GM19455 (cell line): ENCODE measurements around the gene SPANXN5.
"Not testable (repeated sequence)": the region's sequence is repeated elsewhere in the genome, so short reads cannot be mapped to it uniquely, and the experiment has no call there.

ENCODE experiments used
- ATAC-seq: cut with Tn5 transposase; IDR thresholded peaks from one replicate; pipeline ENCODE4 v1.9.1; 2021; ENCODE audit not compliant: unreplicated experiment

SPANXN5 gene

DNA sequence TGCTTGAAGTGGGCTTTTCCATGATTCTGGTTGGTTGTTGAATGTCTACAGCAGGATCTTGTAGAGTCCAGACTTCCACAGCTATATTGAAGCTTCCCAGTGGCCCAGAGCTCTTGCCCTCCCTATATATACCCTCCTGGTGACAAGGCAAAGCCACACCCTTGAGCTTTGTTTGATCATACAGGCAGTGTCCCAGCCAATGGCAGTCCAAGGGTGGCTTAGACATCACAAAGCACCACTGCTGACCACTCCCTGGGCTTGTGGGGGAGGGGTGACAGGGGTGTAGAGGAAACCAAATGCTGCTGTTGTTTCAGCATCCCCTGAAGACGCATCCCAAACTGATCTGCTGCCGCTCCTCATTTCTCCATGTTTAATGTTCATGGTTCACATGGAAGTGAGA, at the start of gene SPANXN5:
SPANXN5 (minus strand) TSS at position 101 of the 400 bp plus-strand sequence; CDS start at position 22, 79 bp downstream.
- ATAC-seq, result not testable (repeated sequence)

- not testable (repeated sequence) for ATAC-seq
These were observed 46.4 kb upstream of the SPANXN5 start for GRCh38 chrX:52843619-52844018.

DNA sequence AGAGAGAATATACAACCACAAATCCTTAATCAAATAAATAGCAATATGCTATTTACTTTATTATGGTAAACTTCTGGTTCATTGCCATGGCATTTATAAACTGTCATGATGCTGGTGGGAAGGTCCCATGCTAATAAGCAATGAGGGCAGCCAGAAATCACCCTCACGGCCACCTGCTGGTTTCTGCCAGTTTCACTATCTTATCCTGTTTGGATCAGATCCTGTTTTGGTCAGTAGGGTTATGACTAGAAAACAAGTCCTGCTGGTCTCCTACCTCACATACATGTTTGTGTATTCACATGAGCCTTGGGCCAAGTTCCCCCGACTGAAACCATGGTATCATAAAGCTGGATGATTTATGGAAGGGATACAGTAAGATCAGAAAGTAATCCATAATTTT, 41.9 kb upstream of the SPANXN5 start:
- no peak for ATAC-seq

GRCh38 chrX:52830551-52830950, 33.3 kb upstream of the SPANXN5 start:
- no peak for ATAC-seq

DNA sequence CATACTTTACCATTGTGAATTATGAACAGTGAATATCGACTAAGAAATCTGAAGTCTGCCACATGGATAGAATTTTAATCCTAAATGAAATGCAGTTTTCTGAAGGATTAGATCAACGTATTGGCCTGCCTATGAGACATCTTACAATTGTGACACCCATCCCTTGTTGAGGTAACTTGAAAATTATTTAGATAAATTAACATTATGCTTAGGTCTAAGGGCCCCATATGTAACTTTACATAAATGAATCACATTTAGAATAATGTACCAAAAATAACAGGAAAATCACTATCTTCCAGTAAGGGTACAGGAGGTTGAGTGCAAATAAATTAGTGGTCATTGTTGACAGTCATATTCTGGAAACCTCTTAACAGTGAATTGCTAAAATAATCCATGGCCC, 27.4 kb upstream of the SPANXN5 start:
- ATAC-seq, result no peak

GRCh38 chrX:52821079-52821760, 24.0 kb upstream of the SPANXN5 start:
- no peak for ATAC-seq

DNA sequence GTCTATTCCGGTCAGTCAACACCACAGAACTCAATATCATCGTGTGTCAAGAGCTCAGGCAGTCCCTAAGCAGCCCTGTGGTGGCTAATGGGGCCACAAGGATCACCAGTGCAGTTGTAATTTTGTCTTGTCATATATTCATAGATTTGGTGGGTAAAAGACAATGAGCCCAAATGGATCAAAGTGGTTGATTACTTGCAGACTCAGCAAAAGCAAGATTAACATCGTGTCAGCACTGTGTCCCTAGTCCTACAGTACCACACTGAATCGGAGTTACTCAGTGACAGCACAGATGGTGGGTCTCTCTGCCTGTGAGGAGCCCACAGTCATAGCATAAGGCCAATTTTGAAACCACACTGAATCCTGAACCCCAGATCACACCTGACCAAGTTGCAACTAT, 22.6 kb upstream of the SPANXN5 start:
- no peak for ATAC-seq

DNA sequence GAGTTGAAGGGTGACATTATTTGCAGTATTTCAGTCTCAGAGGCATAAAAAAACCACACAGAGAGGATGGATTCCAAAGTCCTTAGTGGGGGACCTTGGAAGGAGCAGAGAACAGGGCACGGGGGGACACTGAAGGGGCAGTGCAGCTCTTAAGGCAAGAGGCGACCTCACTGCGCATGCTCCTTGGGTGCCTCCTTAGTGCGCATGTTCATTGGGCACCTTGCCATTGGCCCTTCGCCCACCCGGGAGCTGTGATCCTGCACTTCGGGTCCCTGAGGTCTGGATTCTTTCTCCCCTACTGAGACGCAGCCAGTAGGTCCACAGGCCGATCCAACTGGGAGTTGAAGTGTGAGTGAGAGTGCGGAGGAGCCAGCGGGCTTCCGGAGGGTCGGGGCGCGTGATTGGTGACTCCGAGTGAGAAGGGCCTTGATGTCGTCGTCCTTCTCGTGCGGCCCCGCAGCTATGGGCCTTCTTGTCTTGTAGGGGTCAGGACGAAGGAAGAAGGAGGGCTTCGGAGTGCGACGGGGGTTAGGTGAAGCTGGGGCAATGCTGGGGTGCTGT, 13.9 kb upstream of the SPANXN5 start, which contains the start of gene XAGE5:
XAGE5 (plus strand) TSS at position 223 of the 561 bp plus-strand sequence. CDS start 1,280 bp downstream, outside the sequence.
- ATAC-seq, result no peak

DNA sequence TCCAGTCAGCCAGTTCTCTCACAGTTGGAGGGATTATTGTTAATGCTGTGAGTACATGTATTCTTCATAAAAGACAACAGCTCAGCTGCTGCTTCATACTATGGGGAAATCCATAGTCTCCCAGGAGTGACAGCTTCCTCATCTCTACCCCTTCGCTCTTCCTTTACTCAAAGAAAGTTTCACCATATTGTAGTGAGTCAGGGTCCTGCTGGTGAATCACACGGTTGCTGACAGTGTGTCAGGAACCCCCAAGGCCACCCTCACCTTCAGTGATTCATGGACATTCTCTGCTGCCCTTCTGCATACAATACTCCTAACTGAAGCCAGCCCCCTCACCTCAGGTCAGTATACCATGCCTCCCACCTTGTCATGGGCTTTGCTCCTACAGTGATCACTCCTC, 7.6 kb upstream of the SPANXN5 start:
- ATAC-seq, result not testable (repeated sequence)

- not testable (repeated sequence) for ATAC-seq
These were observed 23.7 kb downstream of the SPANXN5 start for GRCh38 chrX:52773504-52773903.

GRCh38 chrX:52765983-52766382, 31.2 kb downstream of the SPANXN5 start:
- not testable (repeated sequence) for ATAC-seq

GRCh38 chrX:52750952-52751351, 46.3 kb downstream of the SPANXN5 start, which contains the start of gene SSX2B:
Gene SSX2B (plus strand): TSS chrX:52751252. CDS start chrX:52752681, 1,429 bp downstream.
- ATAC-seq, result not testable (repeated sequence)
